Endodermal cell (in vitro differentiated cells): ENCODE results near the gene FGD6. TPM values are rescaled to one million over a fixed set of nuclear protein-coding genes. Genes with fewer than 3 reads are reported as not detected.

Experiments
- DNase-seq: peaks from one replicate; pipeline ENCODE4 v3.0.0-alpha.2; 2017
- H3K27ac ChIP-seq: 2 replicates; pipeline ENCODE4 v1.5.1; 2013; ENCODE audit warnings: mild to moderate bottlenecking, low read depth, low read length, moderate library complexity
- H3K27me3 ChIP-seq: 2 replicates; pipeline ENCODE4 v1.6.1; 2013; ENCODE audit warnings: mild to moderate bottlenecking, low read length, moderate library complexity; ENCODE audit not compliant: insufficient read depth, control insufficient read depth, poor library complexity, severe bottlenecking
- H3K36me3 ChIP-seq: 2 replicates; pipeline ENCODE4 v1.7.0; 2013; ENCODE audit warnings: mild to moderate bottlenecking, low read length, moderate library complexity; ENCODE audit not compliant: control insufficient read depth, insufficient read depth
- H3K4me1 ChIP-seq: one replicate; pipeline ENCODE4 v1.7.0; 2013; ENCODE audit warnings: low read length; ENCODE audit not compliant: control insufficient read depth, insufficient read depth
- H3K4me3 ChIP-seq: 2 replicates; pipeline ENCODE4 v1.5.1; 2013; ENCODE audit warnings: mild to moderate bottlenecking, low read length, moderate library complexity
- H3K9ac ChIP-seq: 2 replicates; pipeline ENCODE4 v1.6.1; 2013; ENCODE audit warnings: mild to moderate bottlenecking, low read length, moderate library complexity; ENCODE audit not compliant: poor library complexity, severe bottlenecking; ENCODE audit errors: extremely low read depth
- H3K9me3 ChIP-seq: 2 replicates; pipeline ENCODE4 v1.6.1; 2013; ENCODE audit warnings: mild to moderate bottlenecking, low read length, moderate library complexity; ENCODE audit not compliant: control insufficient read depth
- H3K27ac Mint-ChIP-seq: 2 replicates; pipeline ENCODE4 v1.8.0; 2020; ENCODE audit warnings: mixed read lengths
- H3K27me3 Mint-ChIP-seq: 2 replicates; pipeline ENCODE4 v1.8.0; 2021; ENCODE audit warnings: mild to moderate bottlenecking, mixed read lengths; ENCODE audit not compliant: insufficient read depth
- H3K36me3 Mint-ChIP-seq: 2 replicates; pipeline ENCODE4 v1.8.0; 2020; ENCODE audit warnings: low read depth, mixed read lengths
- H3K4me1 Mint-ChIP-seq: 2 replicates; pipeline ENCODE4 v1.8.0; 2020; ENCODE audit warnings: mixed read lengths
- H3K4me3 Mint-ChIP-seq: 2 replicates; pipeline ENCODE4 v1.8.0; 2020; ENCODE audit warnings: mild to moderate bottlenecking, moderate library complexity, mixed read lengths
- H3K9me3 Mint-ChIP-seq: 2 replicates; pipeline ENCODE4 v1.8.0; 2020; ENCODE audit warnings: mild to moderate bottlenecking, mixed read lengths
- WGBS, 2 experiments: methylation state at CpG; one replicate each; pipeline versions ENCODE4 v1.1.5 to v1.1.7; 2013; ENCODE audit warnings: missing lambda C conversion rate in 2 of 2, mixed read lengths in 1 of 2; ENCODE audit not compliant: insufficient coverage in 1 of 2, insufficient read length in 1 of 2; 5-methylcytosine and 5-hydroxymethylcytosine counted together
- total RNA-seq, 2 donors: library from RNA; stranded (reverse); fragmentation: NEBNext Ultra II Directional in 1 of 2; extraction: Animal tissue kit (Norgen Biotek cat#: 25700) in 1 of 2; gene quantifications; 2 replicates in 1 of 2; 3 replicates in 1 of 2; pipeline ENCODE4 v1.2.1, GENCODE V29; 2021
- TF ChIP-seq, protein P1 (sequence below): fragments of 200-600 bp; sonication (generic); conservative IDR thresholded peaks from 2 replicates; pipeline ENCODE4 v1.5.0; 2021; ENCODE audit warnings: antibody characterized with exemption, mild to moderate bottlenecking

FGD6 gene
- total RNA-seq, 2 donors from 2014 or later, result 95.3 to 124 TPM

DNA sequence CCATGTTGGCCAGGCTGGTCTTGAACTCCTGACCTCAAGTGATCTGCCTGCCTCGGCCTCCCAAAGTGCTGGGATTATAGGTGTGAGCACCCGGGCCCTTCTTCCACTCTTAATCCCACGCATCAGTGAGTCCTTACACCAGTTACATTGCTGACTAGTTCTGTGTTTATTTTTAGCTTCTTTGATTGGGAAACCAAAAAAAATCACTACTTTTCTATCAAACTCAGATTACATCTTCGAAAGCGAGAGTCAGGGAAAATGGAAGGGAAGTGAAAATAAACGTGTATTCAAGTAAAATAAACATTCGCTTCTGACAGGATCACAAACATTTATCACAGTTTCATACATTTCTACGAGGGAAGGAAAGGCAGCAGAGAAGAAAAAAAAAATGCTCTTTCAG lies 32.2 kb downstream of the FGD6 start:
- no peak overlapping the region for H3K4me3 ChIP-seq
- peaks cover 35% of the 10 kb centered on the region for H3K4me1 Mint-ChIP-seq
- H3K27ac Mint-ChIP-seq, result no peak overlapping the region
- no peaks in the 10 kb centered on the region for H3K27me3 ChIP-seq
- no peaks in the 10 kb centered on the region for H3K9me3 Mint-ChIP-seq
- no peaks in the 10 kb centered on the region for H3K9me3 ChIP-seq
- peaks cover 63% of the 10 kb centered on the region for H3K36me3 ChIP-seq
- no peak overlapping the region for H3K4me3 Mint-ChIP-seq
- H3K9ac ChIP-seq, result no peak overlapping the region
- no peak for DNase-seq
- TF ChIP-seq, protein P1, sequence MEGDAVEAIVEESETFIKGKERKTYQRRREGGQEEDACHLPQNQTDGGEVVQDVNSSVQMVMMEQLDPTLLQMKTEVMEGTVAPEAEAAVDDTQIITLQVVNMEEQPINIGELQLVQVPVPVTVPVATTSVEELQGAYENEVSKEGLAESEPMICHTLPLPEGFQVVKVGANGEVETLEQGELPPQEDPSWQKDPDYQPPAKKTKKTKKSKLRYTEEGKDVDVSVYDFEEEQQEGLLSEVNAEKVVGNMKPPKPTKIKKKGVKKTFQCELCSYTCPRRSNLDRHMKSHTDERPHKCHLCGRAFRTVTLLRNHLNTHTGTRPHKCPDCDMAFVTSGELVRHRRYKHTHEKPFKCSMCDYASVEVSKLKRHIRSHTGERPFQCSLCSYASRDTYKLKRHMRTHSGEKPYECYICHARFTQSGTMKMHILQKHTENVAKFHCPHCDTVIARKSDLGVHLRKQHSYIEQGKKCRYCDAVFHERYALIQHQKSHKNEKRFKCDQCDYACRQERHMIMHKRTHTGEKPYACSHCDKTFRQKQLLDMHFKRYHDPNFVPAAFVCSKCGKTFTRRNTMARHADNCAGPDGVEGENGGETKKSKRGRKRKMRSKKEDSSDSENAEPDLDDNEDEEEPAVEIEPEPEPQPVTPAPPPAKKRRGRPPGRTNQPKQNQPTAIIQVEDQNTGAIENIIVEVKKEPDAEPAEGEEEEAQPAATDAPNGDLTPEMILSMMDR, result no peak
- H3K4me1 ChIP-seq, result peaks cover 6% of the 10 kb centered on the region
- peaks cover 62% of the 10 kb centered on the region for H3K36me3 Mint-ChIP-seq
- H3K27me3 Mint-ChIP-seq, result no peaks in the 10 kb centered on the region
- WGBS, 2 experiments, result 92 to 100% methylated on average over 2 to 7 of the region's 8 CpGs
- no peak overlapping the region for H3K27ac ChIP-seq

DNA sequence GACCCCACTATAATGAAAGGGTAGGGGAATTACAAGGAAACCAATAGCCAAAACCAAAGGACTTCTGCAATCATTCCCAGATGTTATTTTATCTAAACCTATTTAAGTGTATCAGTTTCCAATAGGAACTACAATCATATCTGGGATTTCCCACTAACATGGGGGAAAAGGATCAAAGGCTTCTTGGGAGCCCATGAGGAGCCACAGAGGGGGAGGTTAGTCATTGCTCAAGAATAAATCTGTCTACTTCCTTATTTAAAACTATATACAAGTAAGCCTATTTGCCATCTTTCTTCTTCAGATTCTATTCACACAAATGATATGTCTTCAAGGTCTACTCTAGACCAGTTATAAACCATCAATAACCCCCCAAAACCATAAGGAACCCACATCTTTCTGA lies 33.1 kb downstream of the FGD6 start:
- H3K27me3 Mint-ChIP-seq, result no peaks in the 10 kb centered on the region
- DNase-seq, result no peak
- Histone ChIP-seq H3K36me3 (peaks cover 57% of the 10 kb centered on the region), H3K4me1 (peaks cover 6% of the 10 kb centered on the region), H3K27me3 (no peaks in the 10 kb centered on the region), H3K9ac (no peak overlapping the region), H3K27ac (no peak overlapping the region), H3K4me3 (no peak overlapping the region), H3K9me3 (no peaks in the 10 kb centered on the region)
- H3K4me1 Mint-ChIP-seq, result peaks cover 29% of the 10 kb centered on the region
- TF ChIP-seq, protein P1, result no peak
- peaks cover 65% of the 10 kb centered on the region for H3K36me3 Mint-ChIP-seq
- no peaks in the 10 kb centered on the region for H3K9me3 Mint-ChIP-seq
- H3K4me3 Mint-ChIP-seq, result no peak overlapping the region
- H3K27ac Mint-ChIP-seq, result no peak overlapping the region

DNA sequence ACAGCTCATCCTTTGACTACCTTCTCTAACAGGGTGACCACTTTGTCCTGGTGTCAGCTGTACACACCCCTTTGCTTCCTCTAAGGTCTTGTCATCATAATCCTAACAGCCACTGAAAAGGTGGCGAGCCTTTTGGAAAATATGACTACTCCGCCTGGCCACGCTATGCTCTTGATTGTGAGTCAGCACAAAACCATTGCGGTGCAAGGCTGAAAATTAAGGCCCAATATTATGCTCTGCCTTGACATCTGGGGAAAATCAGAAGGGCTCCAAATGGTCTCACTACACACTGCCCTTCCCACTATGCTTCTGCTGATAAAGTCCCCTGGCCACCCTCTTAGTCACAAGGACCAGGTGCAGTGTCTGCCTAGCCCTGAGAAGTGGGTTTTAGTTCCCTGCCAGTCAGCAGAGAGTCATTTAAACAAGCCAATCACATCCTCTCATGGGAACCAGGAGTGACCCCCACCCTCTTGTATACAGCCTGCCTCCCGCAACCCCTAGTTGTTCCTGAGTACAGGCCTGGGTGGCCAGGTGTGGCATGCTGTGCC lies 34.3 kb downstream of the FGD6 start:
- H3K4me1 ChIP-seq, result peaks cover 3% of the 10 kb centered on the region
- no peaks in the 10 kb centered on the region for H3K9me3 Mint-ChIP-seq
- no peak overlapping the region for H3K4me3 Mint-ChIP-seq
- H3K27me3 ChIP-seq, result no peaks in the 10 kb centered on the region
- peak; percentile 52 for DNase-seq
- peaks cover 19% of the 10 kb centered on the region for H3K4me1 Mint-ChIP-seq
- H3K9ac ChIP-seq, result no peak overlapping the region
- H3K36me3 Mint-ChIP-seq, result peaks cover 63% of the 10 kb centered on the region
- no peaks in the 10 kb centered on the region for H3K27me3 Mint-ChIP-seq
- 77 to 90% methylated on average over 3 to 5 of the region's 5 CpGs for WGBS, 2 experiments
- H3K27ac Mint-ChIP-seq, result peak overlapping the region; percentile 56
- no peak overlapping the region for H3K4me3 ChIP-seq
- peaks cover 50% of the 10 kb centered on the region for H3K36me3 ChIP-seq
- TF ChIP-seq, protein P1, result no peak
- no peaks in the 10 kb centered on the region for H3K9me3 ChIP-seq
- no peak overlapping the region for H3K27ac ChIP-seq
